Stimulated activated naive CD4-positive, alpha-beta T cell treated with Interleukin-2 at 50 U/mL for 16 hours (primary cell): ENCODE data around the gene RIBC2.
A peak's percentile ranks its signal among the peaks of the same experiment; 100 is the strongest.
"Not testable (repeated sequence)": the region's sequence is repeated elsewhere in the genome, so short reads cannot be mapped to it uniquely, and the experiment has no call there.

Source experiments
- DNase-seq: peaks from one replicate; lab custom pipeline; 2025; lab: John Stamatoyannopoulos, UW

The RIBC2 gene

GRCh38 chr22:45413368-45414211 is at the start of gene RIBC2, which contains the start of gene SMC1B:
Gene RIBC2 (plus strand): TSS chr22:45413693. CDS start chr22:45413887, 194 bp downstream.
Gene SMC1B (minus strand): TSS chr22:45413599. CDS start chr22:45413567, 32 bp downstream.
- peak; percentile 76 for DNase-seq

- DNase-seq, result no peak
Measured at GRCh38 chr22:45366713-45367112, 46.8 kb upstream of the RIBC2 start.

GRCh38 chr22:45373592-45373991 is 39.9 kb upstream of the RIBC2 start:
- DNase-seq, result not testable (repeated sequence)

- DNase-seq, result no peak
Measured at GRCh38 chr22:45376009-45376408, 37.5 kb upstream of the RIBC2 start.

- no peak for DNase-seq
Measured at GRCh38 chr22:45376703-45377102, 36.8 kb upstream of the RIBC2 start.

- DNase-seq, result no peak
Measured at GRCh38 chr22:45381348-45381747, 32.1 kb upstream of the RIBC2 start.

- DNase-seq, result no peak
Measured at GRCh38 chr22:45389546-45389945, 23.9 kb upstream of the RIBC2 start.

GRCh38 chr22:45397806-45398205 is 15.7 kb upstream of the RIBC2 start:
- no peak for DNase-seq

- no peak for DNase-seq
Measured at GRCh38 chr22:45398214-45398613, 15.3 kb upstream of the RIBC2 start.

- no peak for DNase-seq
Measured at GRCh38 chr22:45399712-45400445, 13.6 kb upstream of the RIBC2 start.

GRCh38 chr22:45402466-45402985 is 11.0 kb upstream of the RIBC2 start:
- no peak for DNase-seq

- no peak for DNase-seq
Measured at GRCh38 chr22:45407793-45408192, 5.7 kb upstream of the RIBC2 start.

- no peak for DNase-seq
Measured at GRCh38 chr22:45413013-45413367, 503 bp upstream of the RIBC2 start.

- DNase-seq, result no peak
Measured at GRCh38 chr22:45418056-45418769, 4.7 kb downstream of the RIBC2 start.

GRCh38 chr22:45418770-45419138 is 5.3 kb downstream of the RIBC2 start:
- DNase-seq, result no peak

GRCh38 chr22:45420011-45420410 is 6.5 kb downstream of the RIBC2 start:
- no peak for DNase-seq

GRCh38 chr22:45420539-45420938 is 7.0 kb downstream of the RIBC2 start:
- DNase-seq, result no peak

GRCh38 chr22:45421349-45422055 is 8.0 kb downstream of the RIBC2 start:
- DNase-seq, result no peak

- no peak for DNase-seq
Measured at GRCh38 chr22:45422237-45422983, 8.9 kb downstream of the RIBC2 start.

- no peak for DNase-seq
Measured at GRCh38 chr22:45423524-45423923, 10.0 kb downstream of the RIBC2 start.

- DNase-seq, result no peak
Measured at GRCh38 chr22:45424241-45424731, 10.8 kb downstream of the RIBC2 start.
